ENCODE measurements around the gene CPZ.

CPZ gene

GRCh38 chr4:8596891-8597290, 4.3 kb downstream of the CPZ start:
- Histone ChIP-seq H3K79me2 (no peaks in the 10 kb centered on the region), H3K36me3 (ENCODE audit: control insufficient read depth, insufficient read depth, low read length) (no peaks in the 10 kb centered on the region), H3K9ac (no peak overlapping the region), H3K4me2 (ENCODE audit: low read length) (no peak overlapping the region), H3K9me3 (ENCODE audit: control insufficient read depth, low read length) (no peaks in the 10 kb centered on the region), H3K4me3 (ENCODE audit: low read depth, low read length) (no peak overlapping the region), H3K27ac (no peak overlapping the region), H3K27me3 (ENCODE audit: control insufficient read depth, insufficient read depth, low read length) (peaks cover 8% of the 10 kb centered on the region), H3K4me1 (no peaks in the 10 kb centered on the region), H2AFZ (no peak overlapping the region)
- TF ChIP-seq CTCF (IDR thresholded peaks at IDR 0.05): no peak

DNA sequence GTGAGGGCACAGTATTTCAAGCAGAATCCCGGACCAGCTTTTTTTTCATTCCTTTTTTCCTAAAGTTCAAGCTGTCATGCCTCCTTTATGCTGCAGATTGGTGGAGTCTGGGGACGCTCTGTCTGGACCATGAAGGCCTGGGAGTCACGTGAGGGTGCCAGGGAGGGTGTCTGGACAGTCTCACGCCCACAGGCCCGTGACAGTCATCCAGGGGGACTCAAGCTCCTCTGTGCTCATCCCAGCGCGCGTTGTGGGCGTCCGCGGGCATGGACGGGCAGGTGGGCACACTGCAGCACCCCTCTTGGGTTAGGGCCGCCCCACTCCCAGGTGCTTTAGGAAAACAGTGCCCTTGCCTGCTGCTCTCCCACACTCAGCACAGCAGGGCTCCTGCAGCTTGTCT, 4.8 kb downstream of the CPZ start:
- no peak overlapping the region for H2AFZ ChIP-seq
- H3K9me3 ChIP-seq (ENCODE audit: control insufficient read depth, low read length): no peaks in the 10 kb centered on the region
- no peak overlapping the region for H3K27ac ChIP-seq
- no peak overlapping the region for H3K4me3 ChIP-seq (ENCODE audit: low read depth, low read length)
- H3K27me3 ChIP-seq (ENCODE audit: control insufficient read depth, insufficient read depth, low read length): peaks cover 7% of the 10 kb centered on the region
- no peak overlapping the region for H3K9ac ChIP-seq
- no peaks in the 10 kb centered on the region for H3K4me1 ChIP-seq
- no peak for TF ChIP-seq CTCF (IDR thresholded peaks at IDR 0.05)
- no peaks in the 10 kb centered on the region for H3K79me2 ChIP-seq
- no peaks in the 10 kb centered on the region for H3K36me3 ChIP-seq (ENCODE audit: control insufficient read depth, insufficient read depth, low read length)
- no peak overlapping the region for H3K4me2 ChIP-seq (ENCODE audit: low read length)

DNA sequence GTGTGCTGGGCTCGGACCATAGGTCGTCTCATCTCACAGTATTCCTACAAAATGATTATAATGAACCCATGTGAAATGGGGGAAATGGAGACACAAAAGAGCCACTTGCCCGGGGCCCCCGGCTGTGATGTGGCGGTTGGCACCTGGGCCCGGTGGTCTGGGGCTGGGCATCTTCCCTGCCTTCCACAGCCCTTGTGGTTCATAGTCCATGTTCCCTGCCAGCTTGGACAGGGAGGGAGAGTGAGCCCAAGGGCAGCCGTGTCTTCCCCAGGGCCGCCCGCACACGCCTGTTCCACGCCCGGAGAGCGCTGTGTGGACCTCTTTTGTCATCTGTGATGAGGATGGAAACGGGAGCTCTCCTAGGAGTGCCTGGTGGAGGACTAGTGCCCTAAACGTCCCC, 5.2 kb downstream of the CPZ start:
- no peak overlapping the region for H3K4me3 ChIP-seq (ENCODE audit: low read depth, low read length)
- H3K4me2 ChIP-seq (ENCODE audit: low read length): no peak overlapping the region
- H3K79me2 ChIP-seq: no peaks in the 10 kb centered on the region
- H3K9me3 ChIP-seq (ENCODE audit: control insufficient read depth, low read length): no peaks in the 10 kb centered on the region
- no peak overlapping the region for H2AFZ ChIP-seq
- H3K4me1 ChIP-seq: no peaks in the 10 kb centered on the region
- H3K27me3 ChIP-seq (ENCODE audit: control insufficient read depth, insufficient read depth, low read length): peaks cover 7% of the 10 kb centered on the region
- no peak overlapping the region for H3K27ac ChIP-seq
- TF ChIP-seq CTCF (IDR thresholded peaks at IDR 0.05): no peak
- no peak overlapping the region for H3K9ac ChIP-seq
- no peaks in the 10 kb centered on the region for H3K36me3 ChIP-seq (ENCODE audit: control insufficient read depth, insufficient read depth, low read length)

GRCh38 chr4:8598391-8599090, 6.0 kb downstream of the CPZ start:
- TF ChIP-seq CTCF (IDR thresholded peaks at IDR 0.05): no peak
- Histone ChIP-seq H3K4me3 (ENCODE audit: low read depth, low read length) (no peak overlapping the region), H3K79me2 (no peaks in the 10 kb centered on the region), H3K9ac (no peak overlapping the region), H3K27me3 (ENCODE audit: control insufficient read depth, insufficient read depth, low read length) (peaks cover 5% of the 10 kb centered on the region), H3K9me3 (ENCODE audit: control insufficient read depth, low read length) (no peaks in the 10 kb centered on the region), H3K36me3 (ENCODE audit: control insufficient read depth, insufficient read depth, low read length) (no peaks in the 10 kb centered on the region), H3K4me2 (ENCODE audit: low read length) (no peak overlapping the region), H2AFZ (no peak overlapping the region), H3K4me1 (no peaks in the 10 kb centered on the region), H3K27ac (no peak overlapping the region)

DNA sequence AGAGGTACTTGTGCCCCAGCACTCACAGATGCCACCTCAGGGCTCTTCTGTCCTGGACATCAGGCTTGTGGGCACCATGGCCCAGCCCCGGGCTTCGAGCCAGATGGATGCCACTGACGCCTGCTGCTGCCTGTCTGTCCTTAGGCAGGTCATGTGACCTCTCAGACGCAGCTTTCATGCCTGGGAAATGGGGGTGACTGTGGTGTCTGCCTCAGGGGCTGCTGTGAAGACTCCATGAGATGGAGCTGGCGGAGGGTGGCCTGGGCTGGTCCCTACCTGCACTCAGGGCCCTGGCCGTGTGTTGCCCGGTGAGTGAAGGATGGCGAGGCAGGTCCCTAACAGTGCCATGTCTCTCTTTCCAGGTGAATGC, 6.5 kb downstream of the CPZ start:
- Histone ChIP-seq H3K4me2 (ENCODE audit: low read length) (no peak overlapping the region), H3K27ac (no peak overlapping the region), H3K36me3 (ENCODE audit: control insufficient read depth, insufficient read depth, low read length) (no peaks in the 10 kb centered on the region), H2AFZ (no peak overlapping the region), H3K79me2 (no peaks in the 10 kb centered on the region), H3K9me3 (ENCODE audit: control insufficient read depth, low read length) (no peaks in the 10 kb centered on the region), H3K4me1 (no peaks in the 10 kb centered on the region), H3K4me3 (ENCODE audit: low read depth, low read length) (no peak overlapping the region), H3K27me3 (ENCODE audit: control insufficient read depth, insufficient read depth, low read length) (no peaks in the 10 kb centered on the region), H3K9ac (no peak overlapping the region)
- no peak for TF ChIP-seq CTCF (IDR thresholded peaks at IDR 0.05)
